Right lobe of liver (tissue), 4 donors: ENCODE data around the gene TRAF3.

ENCODE experiments used
- CTCF ChIP-seq, 4 donors: fragments of 200-600 bp in 3 of 4; fragments of 450-650 bp in 1 of 4; IDR thresholded peaks; one replicate each; pipeline versions ENCODE4 v1.5.1 to v1.8.0; 2016 to 2022; ENCODE audit warnings: antibody characterized with exemption in 4 of 4, mild to moderate bottlenecking in 2 of 4
- POLR2A ChIP-seq: fragments of 450-650 bp; IDR thresholded peaks from one replicate; pipeline ENCODE4 v1.6.1; 2017; ENCODE audit warnings: antibody characterized with exemption, mild to moderate bottlenecking
- donor health status: DM: no; HTN: no; CAD: no.
- donor health status: DM: no; HTN: no; CAD: no.
- donor health status: DM: no; HTN: yes; CAD: no.

GRCh38 chr14:102862154-102862773 lies 85.0 kb downstream of the TRAF3 start:
- TF ChIP-seq CTCF (IDR thresholded peaks at IDR 0.05) (no peak), POLR2A (no peak)
